OCI-LY7 (cell line): ENCODE measurements around the gene LRRC1. TPM values are rescaled to one million over a fixed set of nuclear protein-coding genes. Genes with fewer than 3 reads are reported as not detected.

Source experiments
- BruUV-seq: library from RNA; stranded (reverse); fragments of 400-500 nt; replicated peaks from 2 replicates; lab custom pipeline; 2021; lab: Mats Ljungman, UMichigan
- CTCF ChIA-PET: fragments of 300-600 bp; sonication (Branson Sonifier 250); formaldehyde crosslinking; loops from one replicate; lab custom pipeline; 2022; ENCODE audit warnings: antibody characterized with exemption; ENCODE audit not compliant: unreplicated experiment; lab: Charles Lee
- POLR2A ChIA-PET: fragments of 300-600 bp; sonication (Branson Sonifier 250); formaldehyde crosslinking; loops from one replicate; lab custom pipeline; 2022; ENCODE audit warnings: antibody characterized with exemption; lab: Charles Lee
- DNase-seq: peaks from one replicate; pipeline ENCODE4 v3.0.0-alpha.2; 2015; ENCODE audit warnings: low spot score
- H2AFZ ChIP-seq: fragments of 200-600 bp; sonication (generic), shearing (Covaris generic); 2 replicates; pipeline ENCODE4 v1.6.1; 2014; ENCODE audit warnings: mild to moderate bottlenecking, antibody characterized with exemption, low read length, moderate library complexity
- H3K27ac ChIP-seq: fragments of 200-600 bp; sonication (generic); 2 replicates; pipeline ENCODE4 v1.5.1; 2014; ENCODE audit warnings: mixed run types, low read depth, mild to moderate bottlenecking, moderate library complexity, low read length, inconsistent platforms; ENCODE audit not compliant: poor library complexity, severe bottlenecking
- H3K36me3 ChIP-seq: fragments of 200-600 bp; sonication (generic); 2 replicates; pipeline ENCODE4 v1.6.1; 2014; ENCODE audit warnings: mild to moderate bottlenecking, antibody characterized with exemption, low read length, moderate library complexity, mixed read lengths; ENCODE audit not compliant: insufficient read depth
- H3K4me1 ChIP-seq: fragments of 200-600 bp; sonication (generic); 2 replicates; pipeline ENCODE4 v1.5.1; 2014; ENCODE audit warnings: mild to moderate bottlenecking, low read length; ENCODE audit not compliant: insufficient read depth, poor library complexity, severe bottlenecking
- H3K4me2 ChIP-seq: fragments of 200-600 bp; sonication (generic); 2 replicates; pipeline ENCODE4 v1.6.1; 2014; ENCODE audit warnings: mild to moderate bottlenecking, low read length
- H3K4me3 ChIP-seq: fragments of 200-600 bp; sonication (generic); 2 replicates; pipeline ENCODE4 v1.5.1; 2014; ENCODE audit warnings: mild to moderate bottlenecking, low read depth, low read length; ENCODE audit not compliant: poor library complexity, severe bottlenecking
- H3K79me2 ChIP-seq: fragments of 200-600 bp; sonication (generic); 2 replicates; pipeline ENCODE4 v1.6.1; 2016; ENCODE audit warnings: low read depth, mild to moderate bottlenecking, low read length, moderate library complexity, mixed read lengths; ENCODE audit not compliant: insufficient read depth
- H3K9me2 ChIP-seq: fragments of 200-600 bp; sonication (generic); 2 replicates; pipeline ENCODE4 v1.6.1; 2016; ENCODE audit warnings: mild to moderate bottlenecking, low read length, mixed read lengths; ENCODE audit not compliant: insufficient read depth
- H3K9me3 ChIP-seq: fragments of 200-600 bp; sonication (generic); 2 replicates; pipeline ENCODE4 v1.6.1; 2014; ENCODE audit warnings: mild to moderate bottlenecking, mixed run types, low read length, mixed read lengths
- H4K20me1 ChIP-seq: fragments of 200-600 bp; sonication (generic); 2 replicates; pipeline ENCODE4 v1.6.1; 2014; ENCODE audit warnings: mild to moderate bottlenecking, antibody characterized with exemption, low read length, moderate library complexity, mixed read lengths; ENCODE audit not compliant: insufficient read depth
- EZH2phosphoT487 ChIP-seq: fragments of 200-600 bp; sonication (generic); IDR thresholded peaks from 2 replicates; pipeline ENCODE4 v1.6.1; 2018; ENCODE audit warnings: low read depth, borderline replicate concordance, mild to moderate bottlenecking, mixed run types, antibody characterized with exemption, low read length, moderate library complexity, mixed read lengths
- intact Hi-C: fragments of 100-400 bp; cut with micrococcal nuclease; formaldehyde crosslinking; loops from one replicate; pipeline ENCODE4 v1.10.0; 2022; ENCODE audit not compliant: unreplicated experiment
- total RNA-seq, 2 experiments: library from RNA; depleted of rRNA in 1 of 2; stranded (reverse); fragments of >200 nt in 1 of 2; shearing (Covaris generic) in 1 of 2; gene quantifications; 2 replicates each; pipeline ENCODE4 v1.2.3, GENCODE V29; 2014 to 2022
- TF ChIP-seq, protein P1 (sequence below): fragments of 200-600 bp; sonication (generic); conservative IDR thresholded peaks from 2 replicates; pipeline ENCODE4 v1.5.1; 2014; ENCODE audit warnings: mild to moderate bottlenecking, antibody characterized with exemption, low read length, moderate library complexity, mixed read lengths

Gene LRRC1
- total RNA-seq, 2 experiments from 2014 or later: 8.2 to 8.4 TPM

DNA sequence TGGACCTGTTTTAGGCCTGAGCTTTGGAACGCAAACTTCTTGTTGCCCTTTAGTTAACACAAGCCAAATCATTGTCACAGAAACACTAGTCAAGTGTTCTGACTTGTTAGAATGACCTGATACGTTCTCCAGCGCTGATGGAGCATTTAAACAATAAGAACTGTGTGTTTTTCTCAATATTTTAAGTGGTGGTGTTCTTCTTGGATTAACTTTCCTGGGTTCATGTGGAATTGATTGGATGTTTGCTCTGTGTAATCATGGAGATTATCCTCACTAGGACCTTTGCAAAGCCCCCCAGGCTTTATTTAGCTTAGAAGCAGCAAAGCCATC lies 1.6 kb downstream of the LRRC1 start:
- H3K79me2 ChIP-seq: no peaks in the 10 kb centered on the region; the same call in 1 of the 2 replicates
- DNase-seq: no peak
- POLR2A ChIA-PET: interaction anchor here (1.0 to 1.3 kb wide), 3 partner anchors 8 to 20 kb away, joined by 3 read pairs; no protein-coding TSS in a partner anchor
- CTCF ChIA-PET: no interaction called here
- intact Hi-C loops: no loop called here
- H3K9me2 ChIP-seq: no peaks in the 10 kb centered on the region
- H2AFZ ChIP-seq: peak overlapping the region; percentile 99; the same call in 1 of the 2 replicates
- no peak for TF ChIP-seq EZH2phosphoT487
- TF ChIP-seq, protein P1, sequence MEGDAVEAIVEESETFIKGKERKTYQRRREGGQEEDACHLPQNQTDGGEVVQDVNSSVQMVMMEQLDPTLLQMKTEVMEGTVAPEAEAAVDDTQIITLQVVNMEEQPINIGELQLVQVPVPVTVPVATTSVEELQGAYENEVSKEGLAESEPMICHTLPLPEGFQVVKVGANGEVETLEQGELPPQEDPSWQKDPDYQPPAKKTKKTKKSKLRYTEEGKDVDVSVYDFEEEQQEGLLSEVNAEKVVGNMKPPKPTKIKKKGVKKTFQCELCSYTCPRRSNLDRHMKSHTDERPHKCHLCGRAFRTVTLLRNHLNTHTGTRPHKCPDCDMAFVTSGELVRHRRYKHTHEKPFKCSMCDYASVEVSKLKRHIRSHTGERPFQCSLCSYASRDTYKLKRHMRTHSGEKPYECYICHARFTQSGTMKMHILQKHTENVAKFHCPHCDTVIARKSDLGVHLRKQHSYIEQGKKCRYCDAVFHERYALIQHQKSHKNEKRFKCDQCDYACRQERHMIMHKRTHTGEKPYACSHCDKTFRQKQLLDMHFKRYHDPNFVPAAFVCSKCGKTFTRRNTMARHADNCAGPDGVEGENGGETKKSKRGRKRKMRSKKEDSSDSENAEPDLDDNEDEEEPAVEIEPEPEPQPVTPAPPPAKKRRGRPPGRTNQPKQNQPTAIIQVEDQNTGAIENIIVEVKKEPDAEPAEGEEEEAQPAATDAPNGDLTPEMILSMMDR: no peak
- H4K20me1 ChIP-seq: 0 out of 2 replicates have a peak, but pooled peaks cover 3% of the 10 kb centered on the region
- no peak overlapping the region for H3K27ac ChIP-seq
- BruUV-seq: TSS peak; percentile 48
- no peaks in the 10 kb centered on the region for H3K36me3 ChIP-seq
- H3K4me2 ChIP-seq: peak overlapping the region; percentile 97
- H3K4me1 ChIP-seq: peaks cover 24% of the 10 kb centered on the region
- H3K4me3 ChIP-seq: peak overlapping the region; percentile 84
- H3K9me3 ChIP-seq: no peaks in the 10 kb centered on the region

DNA sequence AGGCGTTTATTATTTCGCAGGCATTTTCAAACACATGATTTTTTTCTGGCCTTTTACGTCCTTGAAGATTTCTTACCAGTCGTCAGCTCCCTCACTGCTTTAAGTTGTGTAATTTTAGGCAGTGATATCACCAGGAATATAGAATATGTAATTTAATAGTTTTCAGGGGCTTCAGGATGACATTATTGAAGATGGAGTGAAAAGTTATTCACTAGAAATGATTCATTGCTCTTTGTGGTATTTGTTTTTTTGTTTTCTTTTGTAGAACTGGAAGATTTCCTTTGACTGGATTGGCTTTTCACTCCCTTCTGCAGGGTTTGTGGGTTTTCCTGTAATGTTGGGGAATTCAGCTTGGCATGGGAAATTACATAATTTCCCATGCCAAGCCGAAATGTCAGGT lies 2.0 kb downstream of the LRRC1 start:
- 0 out of 2 replicates have a peak, but pooled peaks cover 3% of the 10 kb centered on the region for H4K20me1 ChIP-seq
- DNase-seq: no peak
- H2AFZ ChIP-seq: no peak overlapping the region
- H3K4me1 ChIP-seq: peaks cover 24% of the 10 kb centered on the region
- H3K27ac ChIP-seq: no peak overlapping the region
- H3K4me3 ChIP-seq: peak overlapping the region; percentile 84
- peak overlapping the region; percentile 97 for H3K4me2 ChIP-seq
- ChIA-PET POLR2A (interaction anchor here (0.9 to 1.3 kb wide), 4 partner anchors 9 to 20 kb away, joined by 3 read pairs; no protein-coding TSS in a partner anchor), CTCF (no interaction called here)
- H3K36me3 ChIP-seq: no peaks in the 10 kb centered on the region
- H3K9me3 ChIP-seq: no peaks in the 10 kb centered on the region
- no TSS peak for BruUV-seq
- no peaks in the 10 kb centered on the region for H3K9me2 ChIP-seq
- intact Hi-C loops: no loop called here
- no peaks in the 10 kb centered on the region; the same call in 1 of the 2 replicates for H3K79me2 ChIP-seq
- TF ChIP-seq EZH2phosphoT487: no peak
- TF ChIP-seq, protein P1: no peak

DNA sequence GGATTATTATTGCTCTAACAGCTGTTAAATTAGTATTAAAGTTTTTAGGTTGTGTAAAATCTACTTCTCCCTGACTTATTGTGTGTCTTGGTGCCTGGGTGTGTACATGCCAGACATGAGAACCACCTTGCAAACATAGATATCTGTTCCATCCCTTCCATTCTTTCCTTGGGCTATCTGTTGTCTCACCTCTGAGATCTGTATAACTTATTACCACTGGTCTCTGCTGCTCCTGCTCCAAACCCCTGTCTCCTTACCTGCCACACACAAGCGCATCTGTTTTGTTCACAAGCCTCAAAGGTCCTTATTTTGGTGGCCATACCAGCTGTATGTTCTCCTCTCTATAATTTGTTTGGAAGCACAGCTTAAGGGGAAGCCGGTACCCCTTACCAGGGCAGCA lies 2.5 kb downstream of the LRRC1 start:
- CTCF ChIA-PET: no interaction called here
- no peak for DNase-seq
- Histone ChIP-seq H3K4me2 (no peak overlapping the region), H3K36me3 (no peaks in the 10 kb centered on the region), H3K79me2 (no peaks in the 10 kb centered on the region; the same call in 1 of the 2 replicates), H2AFZ (no peak overlapping the region), H3K4me1 (peaks cover 24% of the 10 kb centered on the region), H3K9me3 (no peaks in the 10 kb centered on the region), H3K4me3 (no peak overlapping the region), H3K27ac (no peak overlapping the region), H4K20me1 (0 out of 2 replicates have a peak, but pooled peaks cover 3% of the 10 kb centered on the region), H3K9me2 (no peaks in the 10 kb centered on the region)
- POLR2A ChIA-PET: interaction anchor here (0.9 to 1.3 kb wide), 4 partner anchors 9 to 19 kb away, joined by 3 read pairs; no protein-coding TSS in a partner anchor
- BruUV-seq: no TSS peak
- TF ChIP-seq EZH2phosphoT487: no peak
- TF ChIP-seq, protein P1: no peak
- intact Hi-C loops: no loop called here
